Fibroblast of skin of left quadriceps (primary cell): Measurements from ENCODE around the gene BAZ1B.
"Not testable (repeated sequence)": the region's sequence is repeated elsewhere in the genome, so short reads cannot be mapped to it uniquely, and the experiment has no call there.

Experiments used
- DNase-seq, 2 experiments: peaks; one replicate each; pipeline ENCODE4 v3.0.0-alpha.2; 2013; ENCODE audit warnings: low read depth in 2 of 2

Gene BAZ1B, protein sequence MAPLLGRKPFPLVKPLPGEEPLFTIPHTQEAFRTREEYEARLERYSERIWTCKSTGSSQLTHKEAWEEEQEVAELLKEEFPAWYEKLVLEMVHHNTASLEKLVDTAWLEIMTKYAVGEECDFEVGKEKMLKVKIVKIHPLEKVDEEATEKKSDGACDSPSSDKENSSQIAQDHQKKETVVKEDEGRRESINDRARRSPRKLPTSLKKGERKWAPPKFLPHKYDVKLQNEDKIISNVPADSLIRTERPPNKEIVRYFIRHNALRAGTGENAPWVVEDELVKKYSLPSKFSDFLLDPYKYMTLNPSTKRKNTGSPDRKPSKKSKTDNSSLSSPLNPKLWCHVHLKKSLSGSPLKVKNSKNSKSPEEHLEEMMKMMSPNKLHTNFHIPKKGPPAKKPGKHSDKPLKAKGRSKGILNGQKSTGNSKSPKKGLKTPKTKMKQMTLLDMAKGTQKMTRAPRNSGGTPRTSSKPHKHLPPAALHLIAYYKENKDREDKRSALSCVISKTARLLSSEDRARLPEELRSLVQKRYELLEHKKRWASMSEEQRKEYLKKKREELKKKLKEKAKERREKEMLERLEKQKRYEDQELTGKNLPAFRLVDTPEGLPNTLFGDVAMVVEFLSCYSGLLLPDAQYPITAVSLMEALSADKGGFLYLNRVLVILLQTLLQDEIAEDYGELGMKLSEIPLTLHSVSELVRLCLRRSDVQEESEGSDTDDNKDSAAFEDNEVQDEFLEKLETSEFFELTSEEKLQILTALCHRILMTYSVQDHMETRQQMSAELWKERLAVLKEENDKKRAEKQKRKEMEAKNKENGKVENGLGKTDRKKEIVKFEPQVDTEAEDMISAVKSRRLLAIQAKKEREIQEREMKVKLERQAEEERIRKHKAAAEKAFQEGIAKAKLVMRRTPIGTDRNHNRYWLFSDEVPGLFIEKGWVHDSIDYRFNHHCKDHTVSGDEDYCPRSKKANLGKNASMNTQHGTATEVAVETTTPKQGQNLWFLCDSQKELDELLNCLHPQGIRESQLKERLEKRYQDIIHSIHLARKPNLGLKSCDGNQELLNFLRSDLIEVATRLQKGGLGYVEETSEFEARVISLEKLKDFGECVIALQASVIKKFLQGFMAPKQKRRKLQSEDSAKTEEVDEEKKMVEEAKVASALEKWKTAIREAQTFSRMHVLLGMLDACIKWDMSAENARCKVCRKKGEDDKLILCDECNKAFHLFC (N-terminal part only)

GRCh38 chr7:73522105-73522872, at the start of gene BAZ1B:
BAZ1B (minus strand) TSS chr7:73522293; CDS start chr7:73521933, 360 bp downstream.
- peak; percentile 95 to 97 for DNase-seq

- no peak for DNase-seq
These were observed 48.9 kb upstream of the BAZ1B start for GRCh38 chr7:73570977-73571376.

- DNase-seq: no peak
These were observed 48.4 kb upstream of the BAZ1B start for GRCh38 chr7:73570521-73570920.

DNA sequence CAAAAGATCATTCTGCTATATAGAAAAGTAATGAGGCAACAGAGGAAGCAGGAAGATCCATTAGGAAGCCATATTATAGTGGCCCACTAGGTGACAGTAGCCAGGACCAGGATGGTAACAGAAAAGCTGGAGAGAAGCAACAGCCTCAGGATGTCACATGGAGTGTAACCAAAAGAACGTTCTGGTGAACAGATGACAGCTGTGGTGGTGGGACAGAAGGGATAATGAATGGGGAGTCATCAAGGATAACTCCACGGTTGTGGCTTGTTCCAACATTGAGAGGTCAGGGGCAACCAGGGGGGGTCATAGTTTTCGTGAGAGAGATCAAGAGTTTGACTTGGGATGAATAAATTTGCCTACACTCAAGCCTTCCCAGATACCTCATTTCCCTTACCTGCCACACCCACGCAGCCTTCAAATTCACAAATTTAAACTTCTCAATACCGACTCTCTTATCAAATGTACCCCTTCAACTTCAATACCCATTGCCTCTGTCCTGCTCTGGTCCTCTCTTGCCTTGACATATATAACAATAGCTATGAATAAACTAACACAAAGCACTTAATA, 47.0 kb upstream of the BAZ1B start:
- no peak for DNase-seq

DNA sequence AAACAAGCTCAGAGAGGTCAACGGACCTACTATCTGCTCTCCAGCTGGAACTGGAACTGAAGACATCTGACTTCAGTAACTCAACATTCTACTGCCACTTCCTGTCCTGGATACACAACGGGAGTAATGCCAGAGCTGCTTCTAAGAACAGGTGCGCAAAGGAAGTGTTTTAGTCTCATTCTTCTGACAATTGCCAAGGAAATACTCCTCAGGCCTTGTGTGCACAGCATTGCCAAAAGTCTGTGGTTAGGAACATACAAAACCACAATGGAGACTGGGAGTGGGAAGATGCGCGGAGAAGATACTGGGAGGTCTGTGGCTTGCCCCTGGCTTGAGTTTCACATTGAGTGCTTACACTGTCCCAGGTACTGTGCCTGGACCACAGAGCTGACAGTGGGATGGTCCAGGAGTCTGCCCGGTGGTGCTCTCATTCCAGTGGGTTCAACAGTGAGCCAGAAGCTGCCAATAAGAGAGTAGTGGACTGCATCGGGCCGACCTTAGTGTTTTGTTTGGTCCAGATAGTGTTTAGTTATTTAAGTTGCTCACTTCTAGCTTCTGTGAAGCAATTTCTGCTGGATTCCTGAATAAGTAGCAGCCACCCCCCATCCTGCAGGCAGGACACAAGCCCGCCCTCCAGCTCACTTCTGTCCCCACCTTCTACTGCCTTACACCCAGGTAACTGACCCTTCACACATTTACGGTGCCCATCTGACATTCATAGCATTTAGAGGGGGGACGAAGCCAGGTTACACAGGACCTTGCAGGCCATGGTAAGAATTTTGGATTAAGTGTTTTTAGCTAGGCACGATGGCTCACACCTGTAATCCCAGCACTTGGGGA, 46.0 kb upstream of the BAZ1B start:
- no peak for DNase-seq

DNA sequence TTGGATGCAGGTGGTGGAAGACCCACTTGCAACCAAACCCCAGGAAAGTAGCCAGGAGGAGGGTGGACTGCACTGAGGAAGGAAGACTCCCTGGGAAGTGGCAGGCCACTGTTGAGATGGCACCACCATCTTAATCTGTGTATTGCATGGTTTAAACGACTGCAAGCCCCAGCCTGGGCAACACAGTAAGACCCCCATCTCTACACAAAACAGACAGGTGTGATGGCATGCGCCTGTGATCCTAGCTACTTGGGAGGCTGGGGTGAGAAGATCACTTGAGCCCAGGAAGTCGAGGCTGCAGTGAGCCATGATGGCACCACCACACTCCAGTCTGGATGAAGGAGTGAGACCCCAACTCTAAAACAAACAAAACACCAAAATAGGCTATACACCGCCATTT, 45.0 kb upstream of the BAZ1B start:
- no peak for DNase-seq

DNA sequence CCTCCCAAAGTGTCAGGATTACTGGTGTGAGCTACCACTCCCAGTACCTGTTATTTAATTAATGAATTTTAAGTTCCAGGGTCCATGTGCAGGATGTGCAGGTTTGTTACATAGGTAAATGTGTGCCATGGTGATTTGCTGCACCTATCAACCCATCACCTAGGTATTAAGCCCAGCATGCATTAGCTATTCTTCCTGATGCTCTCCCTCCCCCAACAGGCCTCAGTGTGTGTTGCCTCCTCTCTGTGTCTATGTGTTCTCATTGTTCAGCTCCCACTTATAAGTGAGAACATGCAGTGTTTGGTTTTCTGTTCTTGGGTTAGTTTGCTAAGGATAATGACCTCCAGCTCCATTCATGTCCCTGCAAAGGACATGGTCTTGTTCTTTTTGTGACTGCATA, 44.3 kb upstream of the BAZ1B start:
- not testable (repeated sequence) for DNase-seq

DNA sequence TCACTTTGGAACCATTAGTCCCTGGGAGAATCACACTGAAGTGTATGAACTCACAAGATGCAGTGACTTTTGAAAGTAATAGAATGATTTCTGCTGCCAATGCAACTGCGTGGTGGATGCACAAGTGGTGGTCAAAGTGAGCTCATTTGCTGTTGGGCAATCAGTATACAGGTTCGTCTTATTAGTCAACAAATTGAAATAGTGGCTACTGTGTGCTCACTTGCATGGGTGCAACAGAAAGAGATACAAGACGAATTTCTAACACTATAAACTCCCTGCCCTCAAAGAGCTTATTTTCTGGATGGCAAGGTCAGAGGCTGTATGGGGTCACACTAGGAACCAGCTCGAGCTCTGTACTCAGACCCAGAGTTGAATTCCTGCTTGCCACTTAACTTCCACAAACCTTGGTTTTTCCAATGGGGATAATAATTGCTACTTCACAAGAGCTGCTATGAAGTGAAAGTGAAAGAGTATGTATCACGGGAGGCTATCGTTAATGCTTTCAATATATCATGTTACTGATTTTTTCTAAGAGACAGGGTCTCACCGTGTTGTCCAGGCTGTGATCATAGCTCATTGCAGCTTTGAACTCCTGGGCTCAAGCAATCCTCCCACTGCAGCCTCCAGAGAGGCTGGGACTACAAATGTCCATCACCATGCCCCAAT, 43.7 kb upstream of the BAZ1B start:
- no peak for DNase-seq

- DNase-seq: peak; percentile 60 to 61
These were observed 38.2 kb upstream of the BAZ1B start for GRCh38 chr7:73560109-73560835.

DNA sequence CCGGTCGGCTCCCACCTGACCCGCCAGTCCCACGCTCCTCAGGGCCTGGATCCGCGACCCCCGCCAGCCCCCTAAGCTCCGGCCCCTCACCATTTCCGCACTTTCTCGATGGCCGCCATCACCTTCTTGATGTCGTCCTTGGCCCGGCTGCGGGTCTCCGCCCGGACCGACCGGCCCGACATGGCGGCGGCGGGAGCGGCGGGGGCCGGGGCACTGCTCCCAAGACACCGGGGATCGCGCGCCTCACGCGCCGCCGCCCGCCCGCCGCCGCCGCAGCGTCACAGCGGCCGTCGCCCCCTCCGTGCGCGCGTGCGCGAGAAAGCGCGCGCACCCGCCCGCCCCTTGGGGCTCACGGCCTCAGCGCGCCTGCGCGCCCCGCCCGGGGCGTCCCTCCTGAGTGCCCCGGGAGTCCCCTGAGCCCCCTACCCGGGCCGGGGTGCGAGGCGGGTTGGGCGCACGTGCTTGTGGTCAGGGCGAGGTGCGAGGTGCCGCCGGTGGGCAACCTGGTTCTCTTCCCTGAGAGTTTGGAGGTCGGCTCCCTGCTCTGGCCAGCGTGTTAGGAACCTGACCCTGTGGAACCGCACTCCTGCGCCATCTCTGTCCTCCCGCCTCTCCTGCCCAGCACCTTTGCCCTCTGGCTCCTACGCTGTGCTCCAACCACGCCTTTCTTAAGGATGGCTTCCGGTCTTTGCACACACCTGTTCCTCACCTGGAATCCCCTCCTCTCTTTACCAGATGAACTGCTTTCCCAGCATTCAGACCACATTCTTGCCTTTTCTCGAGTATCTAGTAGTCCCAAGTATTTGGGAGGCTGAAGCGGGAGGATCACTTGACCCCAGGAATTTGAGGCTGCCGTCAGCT, 35.5 kb upstream of the BAZ1B start, which contains the start of gene BCL7B:
Gene BCL7B, minus strand, starts transcription at position 294 of the 861 bp plus-strand sequence. Its CDS starts 112 bp downstream, at position 182.
- peak in 1 of 2 experiments; percentile 25 for DNase-seq

GRCh38 chr7:73557108-73557396, 35.0 kb upstream of the BAZ1B start:
- peak; percentile 71 to 76 for DNase-seq

DNA sequence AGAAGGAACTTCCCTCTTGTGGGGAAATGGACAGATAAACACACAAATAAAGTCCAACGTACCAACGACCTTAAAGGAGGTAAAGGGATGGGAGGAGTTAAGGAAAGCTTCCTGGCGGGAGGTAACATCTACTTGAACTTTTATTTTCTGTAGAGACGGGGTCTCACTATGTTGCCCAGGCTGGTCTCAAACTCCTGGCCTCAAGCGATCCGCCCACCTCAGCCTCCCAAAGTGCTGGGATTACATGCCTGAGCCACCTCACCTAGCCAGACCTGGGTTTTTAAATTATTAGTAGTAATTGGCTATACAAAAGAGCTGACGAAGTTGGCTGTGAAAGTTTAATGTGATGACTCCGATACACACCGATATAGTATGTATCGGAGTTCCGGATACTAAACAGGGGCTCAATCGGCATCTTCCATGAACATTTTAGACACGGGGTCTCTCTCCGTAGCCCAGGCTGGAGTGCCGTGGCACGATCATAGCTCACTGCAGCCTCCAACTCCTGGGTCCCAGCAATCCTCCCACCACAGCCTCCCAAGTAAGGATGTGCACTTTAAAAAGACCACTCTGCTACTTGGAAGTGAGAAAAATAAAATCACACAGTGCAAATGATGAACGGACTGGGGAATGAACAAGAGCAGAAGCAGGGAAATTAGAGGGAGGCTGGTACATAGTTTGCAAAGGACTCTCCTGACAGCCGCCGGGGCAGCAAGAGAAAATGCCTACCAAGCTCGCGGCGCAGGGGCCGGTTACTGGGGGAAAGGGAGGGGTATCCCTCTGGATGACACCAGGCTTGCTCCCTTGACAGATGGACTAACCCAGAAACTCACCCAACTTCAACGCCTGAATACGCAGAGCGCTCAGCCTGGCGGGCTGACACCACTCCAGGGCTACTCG, 34.4 kb upstream of the BAZ1B start:
- no peak for DNase-seq

DNA sequence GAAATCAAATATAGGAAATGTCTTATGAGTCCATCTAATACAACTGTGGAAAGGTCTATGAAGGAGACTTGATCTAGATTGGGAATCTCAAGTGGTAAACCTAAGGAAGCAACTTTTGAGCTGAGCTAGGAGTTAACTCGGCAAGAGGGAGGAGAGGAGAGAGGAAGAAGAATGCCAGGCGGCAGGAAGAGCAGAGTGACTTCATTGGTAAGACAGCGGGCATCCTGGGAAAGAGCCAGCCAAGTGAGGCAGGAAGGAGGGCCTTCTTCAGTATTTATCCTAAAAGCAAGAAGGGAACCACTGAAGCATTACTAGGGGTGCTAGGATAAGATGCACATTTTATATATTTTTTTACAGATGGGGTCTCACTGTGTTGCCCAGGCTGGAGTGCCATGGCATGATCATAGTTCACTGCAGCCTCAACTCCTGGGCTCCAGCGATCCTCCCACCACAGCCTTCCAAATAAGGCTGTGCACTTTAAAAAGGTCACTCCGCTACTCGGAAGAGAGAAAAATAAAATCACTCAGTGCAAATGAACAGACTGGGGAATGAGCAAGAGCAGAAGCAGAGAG, 33.4 kb upstream of the BAZ1B start:
- DNase-seq: no peak

DNA sequence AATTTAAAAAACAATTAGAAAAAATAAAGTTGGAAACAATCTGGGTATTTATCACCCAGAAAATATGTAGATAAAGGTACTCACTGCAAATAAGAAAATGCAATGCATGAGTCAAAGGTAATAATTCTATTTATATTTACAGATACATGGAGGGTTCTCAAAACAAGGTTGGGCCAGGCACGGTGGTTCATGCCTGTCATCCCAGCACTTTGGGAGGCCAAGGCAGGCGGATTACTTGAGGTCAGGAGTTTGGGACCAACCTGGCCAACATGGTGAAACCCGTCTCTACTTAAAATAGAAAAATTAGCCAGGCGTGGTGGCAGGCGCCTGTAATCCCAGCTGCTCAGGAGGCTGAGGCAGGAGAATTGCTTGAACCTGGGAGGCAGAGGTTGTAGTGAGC, 28.0 kb upstream of the BAZ1B start:
- not testable (repeated sequence) for DNase-seq

- no peak for DNase-seq
These were observed 27.1 kb upstream of the BAZ1B start for GRCh38 chr7:73549176-73549575.

- no peak for DNase-seq
These were observed 25.7 kb upstream of the BAZ1B start for GRCh38 chr7:73547841-73548240.
